Stimulated activated CD4-positive, alpha-beta T cell treated with anti-CD3 and anti-CD28 coated beads, TNF-alpha, amount 100 ng/mL, for 24 hours (primary cell): ENCODE data around the gene FOXG1.

Experiments
- DNase-seq, 3 experiments: peaks; one replicate each; pipeline ENCODE4 v3.0.0-alpha.2; 2020; ENCODE audit warnings: low read depth in 3 of 3

The FOXG1 gene

DNA sequence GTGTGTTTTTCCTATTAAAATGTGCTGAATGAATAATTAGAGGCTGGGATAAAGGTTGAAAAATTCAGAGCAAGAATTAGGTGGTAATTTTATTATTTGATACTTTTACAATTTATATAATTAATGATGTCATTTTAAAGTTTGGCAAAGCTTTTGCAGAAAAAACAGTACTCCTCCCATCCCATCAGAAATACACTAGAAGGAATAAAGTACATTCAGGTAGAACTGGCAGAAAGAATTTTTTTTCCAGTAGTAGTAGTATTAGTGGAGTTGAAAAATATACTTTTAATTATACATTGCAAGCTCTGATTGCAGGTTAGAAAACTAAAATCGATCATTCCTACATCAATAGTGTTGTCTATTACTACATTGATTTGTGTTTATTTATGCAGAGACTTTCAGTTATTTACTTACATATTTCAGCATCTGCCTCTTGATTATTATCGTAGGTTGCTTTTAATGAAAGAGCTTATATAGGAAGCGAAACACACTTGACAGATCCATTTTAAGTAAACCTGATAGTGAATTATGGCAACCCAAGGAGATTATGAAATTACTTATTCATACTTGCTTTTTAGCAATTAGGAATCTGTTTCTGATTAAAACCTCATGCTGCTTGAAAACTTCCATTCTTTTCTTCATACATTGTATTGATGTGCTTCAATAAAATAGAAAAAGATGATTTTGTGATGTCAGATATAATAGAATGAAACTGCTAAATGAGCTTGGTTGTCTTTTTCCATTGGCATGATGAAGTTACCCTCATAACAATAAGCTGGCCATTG is 10.1 kb downstream of the FOXG1 start:
- no peak for DNase-seq

DNA sequence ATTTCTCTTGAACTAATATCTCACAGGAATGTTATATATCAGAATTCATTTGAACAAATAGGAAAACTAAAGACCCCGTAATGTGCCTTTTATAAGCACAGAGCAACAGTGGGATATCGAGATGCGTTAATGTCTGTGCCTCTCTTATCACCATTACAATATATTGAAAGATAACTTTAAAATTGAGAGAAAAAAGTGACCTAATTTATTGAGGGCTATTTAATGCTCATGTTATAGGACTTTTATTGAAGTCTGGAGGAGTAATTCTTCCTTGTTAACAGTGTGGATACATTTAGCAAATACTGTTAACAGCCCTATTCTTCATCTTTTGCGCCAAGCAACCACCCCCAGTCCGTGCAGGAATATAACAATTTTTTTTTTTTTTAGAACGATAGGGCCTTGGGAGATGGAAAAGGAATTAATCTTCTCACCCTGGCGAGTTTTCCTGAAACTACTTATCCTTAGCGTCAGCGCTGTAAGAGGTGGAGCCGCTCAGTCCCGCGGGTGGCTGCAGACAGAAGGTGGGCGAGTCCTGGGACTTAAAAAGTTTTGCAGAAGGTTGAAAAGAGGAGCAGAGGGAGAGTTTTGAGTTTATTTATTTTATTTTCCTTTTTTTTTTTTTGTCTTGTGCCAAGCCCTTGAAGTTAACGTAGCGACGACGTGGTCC is 11.0 kb downstream of the FOXG1 start:
- no peak for DNase-seq

DNA sequence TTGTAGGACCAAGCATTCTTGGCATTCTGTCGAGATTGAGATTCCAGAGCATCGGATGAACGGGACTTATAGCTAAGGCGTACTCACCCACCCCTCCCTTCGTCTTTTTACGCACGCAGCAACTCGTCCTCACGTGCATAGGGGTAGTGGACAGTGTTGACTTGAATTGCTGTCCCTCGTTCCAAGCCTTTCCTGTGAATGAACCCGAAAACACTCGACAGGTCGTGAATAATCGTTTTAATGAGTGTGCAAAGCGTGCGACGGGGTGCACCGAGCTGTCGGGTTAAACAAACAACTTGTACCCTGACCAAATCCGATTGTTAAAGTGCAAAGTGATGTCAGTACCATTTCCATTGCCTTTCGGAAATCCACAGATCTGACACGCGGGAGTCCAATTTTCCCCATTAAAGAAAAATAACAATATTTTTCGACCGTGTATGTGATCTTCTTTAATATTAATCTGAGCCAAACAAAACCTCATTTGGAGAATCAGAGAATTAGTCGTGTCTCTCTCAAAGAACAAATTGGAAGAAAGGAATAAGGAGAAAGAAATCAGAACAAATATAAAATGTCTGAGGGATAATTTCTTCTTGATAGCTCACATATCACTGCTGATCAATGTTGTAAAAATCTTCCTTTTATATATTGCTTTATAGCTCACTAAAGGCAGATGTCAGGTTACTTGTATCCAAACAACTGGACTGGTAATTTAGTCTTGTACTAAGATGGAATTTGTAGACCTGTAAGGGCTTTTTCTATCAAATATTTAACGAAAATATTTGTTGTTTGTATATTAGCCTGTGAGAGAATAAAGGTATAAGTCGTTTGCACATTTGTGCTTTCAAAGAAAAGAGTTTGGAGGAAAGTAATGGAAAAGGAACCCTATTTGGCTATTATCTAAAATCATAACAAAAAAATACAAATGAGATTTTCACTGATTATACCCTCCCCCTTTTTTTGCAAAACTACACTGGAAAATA is 11.8 kb downstream of the FOXG1 start:
- no peak for DNase-seq

DNA sequence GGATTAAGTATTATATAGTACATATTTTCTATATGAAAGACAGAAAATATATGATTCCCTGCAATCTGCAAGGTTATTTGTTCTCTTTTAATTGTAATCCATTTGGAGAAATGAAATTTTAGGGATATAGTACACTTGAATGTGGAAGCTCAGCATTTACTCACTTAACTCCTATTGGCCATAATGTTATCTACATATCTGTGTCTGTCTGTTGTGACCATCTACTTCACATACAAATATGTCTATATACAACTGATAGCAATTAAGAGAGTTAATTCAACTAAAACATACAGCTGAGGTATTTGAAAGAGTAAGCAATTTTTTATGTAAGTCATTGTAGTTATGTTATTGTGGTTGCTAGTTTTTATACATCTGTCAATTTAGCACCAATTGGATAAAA is 12.9 kb downstream of the FOXG1 start:
- DNase-seq: no peak

DNA sequence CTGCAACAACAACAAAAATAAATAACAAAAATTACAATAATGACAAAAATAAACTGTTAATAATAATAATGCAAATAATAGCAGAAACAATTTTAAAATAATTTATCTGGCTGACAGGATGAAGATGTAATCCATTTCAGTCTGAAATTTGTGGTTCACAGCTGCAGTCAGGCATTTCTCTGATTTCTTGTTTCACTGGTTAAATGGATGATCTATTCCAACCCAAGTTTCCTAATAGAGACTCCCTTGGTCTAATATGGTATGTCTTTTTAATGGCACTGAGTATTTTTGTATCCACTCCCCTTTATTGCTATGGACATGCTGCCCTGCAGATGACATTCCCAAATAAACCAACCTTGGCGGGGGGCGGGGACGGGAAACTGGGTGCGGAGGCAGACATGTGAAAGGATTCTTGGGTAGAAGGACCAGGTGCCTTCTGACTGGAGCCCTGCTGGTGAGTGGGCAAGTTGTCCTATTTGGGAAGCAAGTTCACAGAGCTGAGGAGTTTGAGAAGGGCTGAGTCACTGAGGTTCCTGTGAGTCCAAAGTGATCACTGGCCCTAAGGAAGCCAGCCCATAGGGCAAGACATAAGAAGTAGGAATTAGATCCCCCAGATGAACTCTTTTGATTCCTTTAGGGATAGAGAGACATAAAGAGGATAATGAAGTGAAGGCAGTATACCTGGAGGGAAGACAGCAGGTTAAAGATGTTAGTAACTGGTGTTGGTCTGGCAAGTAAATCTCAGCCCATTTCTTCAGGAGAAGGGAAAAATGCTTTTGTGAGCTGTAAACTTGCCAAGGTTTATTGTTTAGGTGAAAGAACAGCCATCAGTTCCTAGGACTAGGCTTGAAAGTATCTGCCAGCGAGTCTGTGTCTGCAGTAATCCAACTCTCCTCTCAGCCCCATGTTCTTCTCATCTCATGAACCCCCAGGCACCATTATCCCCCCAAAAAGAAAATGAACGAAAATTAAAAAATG is 14.5 kb downstream of the FOXG1 start:
- DNase-seq: no peak

DNA sequence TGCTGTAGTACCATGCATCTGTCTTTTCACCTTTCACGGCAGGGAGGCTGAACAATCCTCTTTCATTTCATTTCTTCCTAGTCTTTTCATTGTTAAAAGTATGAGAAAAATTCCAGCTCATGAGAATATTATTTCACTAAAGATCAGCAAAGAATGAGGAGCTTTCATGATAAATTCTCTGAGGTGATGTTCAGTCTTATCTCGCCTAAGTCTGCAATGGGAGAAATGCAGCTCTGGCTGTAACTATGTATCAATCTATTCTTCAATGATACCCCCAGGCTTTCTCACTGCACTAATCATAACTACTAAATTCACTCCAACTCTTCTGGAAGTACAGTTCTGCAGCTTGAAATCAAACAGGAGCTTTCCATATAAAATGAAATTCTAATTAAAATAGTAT is 15.7 kb downstream of the FOXG1 start:
- no peak for DNase-seq

DNA sequence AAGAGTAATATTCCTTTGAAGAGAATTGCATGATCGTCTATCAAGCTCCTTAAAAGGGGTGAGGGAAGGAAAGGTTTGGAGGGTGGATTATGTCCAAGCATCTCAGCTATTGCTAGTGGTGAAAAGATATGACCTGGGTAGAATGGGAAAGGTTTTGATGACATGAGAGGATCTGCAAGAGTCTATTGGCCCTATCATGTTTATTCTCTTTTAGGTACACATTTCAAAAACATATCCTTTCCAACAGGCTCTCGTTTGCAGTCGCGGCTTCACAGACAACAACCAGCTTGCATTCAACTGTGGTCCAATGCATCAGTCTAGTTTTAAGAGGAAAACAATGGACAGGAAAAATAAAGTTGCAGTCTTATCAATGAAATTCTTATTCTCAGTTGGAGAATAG is 17.1 kb downstream of the FOXG1 start:
- no peak for DNase-seq

DNA sequence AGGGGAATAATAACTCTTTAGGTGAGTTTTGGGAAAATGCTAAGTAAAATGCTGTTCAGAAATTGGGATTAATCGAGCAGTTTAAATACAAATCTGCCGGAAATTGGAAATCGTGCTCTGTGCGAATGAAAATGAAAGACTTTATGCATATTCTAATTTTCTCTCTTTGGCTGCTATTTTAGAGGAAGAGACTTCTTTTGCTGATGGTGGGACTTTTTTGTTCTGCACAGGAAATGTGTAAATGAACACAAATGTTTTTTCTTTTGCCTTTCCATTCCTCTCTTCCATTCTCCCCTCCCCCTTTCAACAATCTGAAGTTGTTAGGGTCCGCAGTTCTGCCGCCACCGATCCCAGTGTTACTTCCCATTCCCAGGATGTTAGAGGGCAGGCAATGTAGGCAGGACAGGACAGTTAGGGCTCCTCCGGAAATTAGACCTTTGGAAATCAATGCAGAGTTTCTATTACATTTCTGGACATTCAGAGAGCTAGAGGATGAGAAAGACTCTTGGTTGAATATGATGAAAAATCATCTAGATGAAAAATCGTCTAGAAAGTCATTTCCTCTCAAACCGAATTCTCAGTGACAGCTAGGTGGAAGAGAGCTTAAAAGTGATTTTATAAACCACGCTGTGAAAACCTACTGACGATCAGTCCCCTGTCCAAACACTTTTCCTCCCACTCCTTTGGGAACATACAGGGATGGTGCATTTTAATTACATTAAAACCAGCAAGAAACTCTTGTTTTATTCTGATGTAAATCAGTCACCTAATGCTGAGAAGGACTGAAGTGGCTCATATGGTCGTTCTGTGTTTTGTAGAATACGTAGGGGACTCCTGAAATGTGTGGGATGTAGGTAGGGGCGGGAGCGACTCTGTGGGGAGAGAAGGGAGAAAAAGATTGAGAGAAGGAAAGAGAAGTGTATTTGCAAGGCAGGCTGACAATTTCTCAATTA is 17.8 kb downstream of the FOXG1 start:
- DNase-seq: no peak

DNA sequence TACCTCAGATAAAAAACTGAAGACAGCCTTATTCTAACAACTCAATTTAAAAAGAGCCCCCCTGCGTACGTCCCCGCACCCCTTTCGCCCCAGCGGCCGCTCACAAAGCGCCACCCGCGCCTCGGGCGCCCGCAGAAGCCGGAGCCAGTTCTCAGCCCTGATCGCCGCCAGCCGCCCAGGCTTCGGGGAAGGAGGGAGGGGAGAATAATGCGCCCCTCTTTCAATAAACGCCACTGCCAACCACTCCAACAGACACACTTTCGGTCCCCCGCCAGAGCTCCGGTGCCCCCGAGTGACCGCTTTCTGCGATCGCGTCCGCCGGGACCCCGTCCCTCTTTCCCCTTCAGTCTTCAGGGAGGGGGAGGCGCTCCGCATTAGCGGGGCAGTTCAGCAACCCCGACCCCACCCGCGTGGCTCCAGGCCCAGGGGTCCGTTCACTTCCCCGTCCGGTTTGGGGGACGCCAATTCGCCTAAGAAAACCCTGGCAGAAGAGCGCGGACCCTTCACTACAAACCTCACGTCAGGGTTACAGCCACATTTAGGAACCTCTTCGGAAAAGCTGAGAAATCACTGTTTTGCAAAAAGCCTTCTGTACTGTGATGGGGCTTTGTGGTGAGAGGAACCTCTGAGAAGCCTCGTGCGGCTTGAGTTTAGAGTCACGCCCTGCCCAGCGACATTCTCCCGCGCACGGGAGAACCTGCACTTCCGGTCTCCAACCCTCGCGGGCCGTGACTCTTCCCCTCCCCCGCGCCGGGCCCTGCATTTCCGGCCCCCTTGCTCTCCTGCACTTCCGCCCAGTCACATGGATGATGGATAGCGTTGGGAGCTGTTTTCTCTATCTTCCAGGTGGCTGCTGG is 18.7 kb downstream of the FOXG1 start:
- DNase-seq: no peak

DNA sequence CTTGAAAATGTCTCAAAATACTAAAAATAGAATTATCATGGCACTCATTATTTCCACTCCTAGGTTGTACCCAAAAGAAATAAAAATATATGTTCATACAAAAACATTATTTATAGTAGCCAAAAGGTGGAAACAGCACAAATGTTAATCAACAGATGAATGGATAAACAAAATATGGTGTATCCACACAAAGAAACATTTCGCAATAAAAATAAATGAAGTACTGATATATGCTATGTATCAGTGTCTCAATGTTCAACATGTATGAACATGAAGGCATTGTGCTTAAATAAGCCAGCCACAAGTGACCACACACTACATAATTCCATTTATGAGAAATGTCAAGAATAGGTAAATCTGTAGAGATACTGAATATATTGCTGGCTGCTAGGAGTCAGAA is 40.9 kb downstream of the FOXG1 start:
- no peak for DNase-seq

DNA sequence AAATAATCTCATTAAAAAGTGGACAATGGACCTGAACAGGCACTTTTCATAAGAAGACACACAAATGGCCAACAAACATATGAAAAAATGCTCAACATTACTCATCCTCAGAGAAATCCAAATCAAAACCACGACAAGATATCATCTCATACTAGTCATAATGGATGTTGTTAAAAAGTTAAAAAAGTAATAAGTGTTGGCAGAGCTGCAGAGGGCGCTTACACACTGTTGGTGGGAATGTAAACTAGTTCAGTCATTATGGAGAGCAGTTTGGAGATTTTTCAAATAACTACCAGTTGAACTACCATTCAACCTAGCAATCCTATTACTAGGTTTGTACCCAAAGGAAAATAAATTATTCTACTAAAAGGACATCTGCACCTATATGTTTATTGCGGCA is 47.2 kb downstream of the FOXG1 start:
- no peak for DNase-seq
